ENCODE data around the gene TMEM187.

The TMEM187 gene

DNA sequence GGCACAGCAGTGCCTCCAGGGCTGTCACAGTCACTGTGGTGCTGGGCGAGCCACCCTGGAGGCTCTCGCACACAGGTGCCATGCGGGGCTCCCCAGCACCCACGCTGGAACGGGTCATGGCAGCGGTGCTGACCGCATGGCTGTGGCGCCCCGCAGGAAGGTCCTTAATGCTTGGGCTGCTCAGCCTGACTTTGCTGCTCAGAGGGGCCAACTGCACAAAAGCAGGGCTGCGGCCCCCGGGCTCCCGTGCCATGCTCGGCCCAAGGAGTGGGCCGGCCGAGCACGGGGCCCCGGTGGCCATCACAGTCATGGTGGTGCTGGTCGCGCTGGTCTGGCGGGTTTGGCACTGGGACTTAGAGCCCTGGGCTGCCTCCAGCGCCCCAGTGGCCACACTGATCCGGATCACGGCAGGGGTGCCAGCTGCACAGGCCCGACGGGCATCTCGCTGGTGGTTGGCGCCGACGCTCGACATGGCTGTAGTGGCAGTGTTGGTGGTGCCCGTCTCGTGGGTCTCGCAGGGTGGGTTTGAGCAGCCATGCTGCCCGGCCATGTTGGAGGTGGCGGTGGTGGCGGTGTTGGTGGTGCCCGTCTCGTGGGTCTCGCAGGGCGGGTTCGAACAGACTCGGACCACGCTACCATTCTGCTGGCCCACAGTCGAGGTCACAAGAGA is 17.9 kb upstream of the TMEM187 start:
- Mint-ChIP-seq H3K36me3 (peaks cover 36% of the 10 kb centered on the region), H3K4me1 (peaks cover 25% of the 10 kb centered on the region), H3K27ac (peak overlapping the region; percentile 68), H3K9me3 (no peaks in the 10 kb centered on the region), H3K27me3 (no peaks in the 10 kb centered on the region), H3K4me3 (no peak overlapping the region)
- CTCF ChIA-PET: no interaction called here
- no peak for DNase-seq

DNA sequence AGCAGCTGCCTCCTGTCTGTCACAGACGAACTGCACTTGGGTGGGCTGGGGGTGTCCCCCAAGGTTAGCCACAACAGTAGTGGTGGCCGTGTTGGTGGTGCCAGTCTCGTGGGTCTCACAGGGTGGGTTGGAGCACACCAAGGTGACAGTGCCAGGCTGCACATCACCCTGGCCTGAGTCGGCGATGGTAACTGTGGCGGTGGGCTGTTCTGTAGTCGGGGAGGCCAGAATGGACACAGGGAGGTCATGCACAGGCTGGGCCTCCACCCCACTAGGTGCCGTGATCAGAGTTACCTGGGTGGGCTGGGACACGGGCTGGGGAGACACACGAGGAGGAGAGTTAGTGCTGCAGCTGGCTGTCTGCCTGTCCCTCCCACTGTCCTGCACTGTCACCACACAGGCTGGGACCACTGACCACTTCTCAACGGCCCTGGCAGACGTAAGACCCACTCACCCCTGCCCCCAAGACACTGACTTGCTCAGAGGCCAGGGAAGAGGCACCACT is 17.3 kb upstream of the TMEM187 start:
- no peak overlapping the region for H3K4me3 Mint-ChIP-seq
- peak overlapping the region; percentile 71 for H3K27ac Mint-ChIP-seq
- H3K4me1 Mint-ChIP-seq: peaks cover 20% of the 10 kb centered on the region
- CTCF ChIA-PET: no interaction called here
- H3K9me3 Mint-ChIP-seq: no peaks in the 10 kb centered on the region
- peaks cover 33% of the 10 kb centered on the region for H3K36me3 Mint-ChIP-seq
- no peaks in the 10 kb centered on the region for H3K27me3 Mint-ChIP-seq
- no peak for DNase-seq

DNA sequence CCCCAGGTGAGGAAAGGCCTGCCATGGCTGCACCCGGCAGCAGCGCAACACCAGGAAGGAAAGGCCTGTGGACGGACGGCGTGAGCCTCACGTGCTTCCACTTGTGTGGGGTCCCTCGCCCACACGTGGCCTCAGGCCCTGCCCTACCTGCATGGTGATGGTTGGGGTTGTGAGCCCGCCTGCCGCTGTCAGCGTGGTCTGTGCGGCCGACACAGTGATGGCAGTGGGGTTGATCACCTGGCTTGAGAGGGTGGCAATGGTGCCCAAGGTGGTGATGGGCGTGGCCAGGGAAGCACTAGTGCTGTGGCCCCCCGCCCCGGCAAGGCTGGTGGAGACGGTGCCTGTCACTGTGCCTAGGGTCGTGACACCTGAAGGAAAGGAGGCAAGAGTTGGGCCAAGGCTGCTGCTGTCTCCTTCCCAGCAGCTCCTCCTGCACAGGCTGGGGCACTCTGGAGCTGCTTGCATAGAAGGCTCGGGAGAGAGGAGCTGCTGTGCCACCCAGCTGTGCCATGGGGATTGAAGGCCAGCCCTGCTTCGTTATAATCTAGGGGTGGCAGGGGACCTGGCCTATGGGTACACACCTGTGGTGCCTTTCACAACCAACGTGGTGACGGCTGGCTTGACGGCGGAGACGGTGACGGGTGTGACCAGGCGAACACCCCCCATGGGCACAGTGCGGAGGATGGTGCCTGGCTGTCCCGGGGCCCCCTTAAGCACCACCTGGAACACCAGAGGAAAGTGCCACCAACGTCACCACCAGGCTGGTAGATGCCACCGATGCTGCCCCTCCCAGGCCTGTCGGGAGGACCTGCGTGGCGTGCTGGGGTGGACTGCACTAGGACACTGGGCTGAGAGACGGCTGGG is 16.3 kb upstream of the TMEM187 start:
- Mint-ChIP-seq H3K27ac (peak overlapping the region; percentile 71), H3K4me1 (peaks cover 12% of the 10 kb centered on the region), H3K27me3 (no peaks in the 10 kb centered on the region), H3K9me3 (no peaks in the 10 kb centered on the region), H3K36me3 (peaks cover 26% of the 10 kb centered on the region), H3K4me3 (no peak overlapping the region)
- DNase-seq: no peak
- CTCF ChIA-PET: no interaction called here

DNA sequence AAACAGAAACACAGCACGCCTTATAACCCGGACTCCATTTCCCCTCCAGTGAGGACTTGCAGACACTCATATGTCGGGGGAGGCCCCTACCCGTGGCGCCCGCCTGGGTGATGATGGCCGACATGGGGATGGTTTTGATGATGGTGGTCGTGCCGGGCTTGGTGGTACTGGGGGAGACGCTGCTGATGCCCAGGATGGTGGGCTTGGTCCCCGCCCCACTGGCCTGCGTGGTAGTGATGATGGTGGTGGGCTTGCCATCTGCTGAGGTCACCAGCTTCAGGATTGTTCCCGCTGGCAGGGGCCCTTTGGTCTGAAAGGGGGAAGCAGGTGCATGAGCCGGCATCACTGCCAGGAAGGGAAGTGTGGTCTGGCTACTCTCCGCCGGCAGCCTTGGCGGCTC is 15.3 kb upstream of the TMEM187 start:
- H3K36me3 Mint-ChIP-seq: peaks cover 23% of the 10 kb centered on the region
- peaks cover 10% of the 10 kb centered on the region for H3K4me1 Mint-ChIP-seq

DNA sequence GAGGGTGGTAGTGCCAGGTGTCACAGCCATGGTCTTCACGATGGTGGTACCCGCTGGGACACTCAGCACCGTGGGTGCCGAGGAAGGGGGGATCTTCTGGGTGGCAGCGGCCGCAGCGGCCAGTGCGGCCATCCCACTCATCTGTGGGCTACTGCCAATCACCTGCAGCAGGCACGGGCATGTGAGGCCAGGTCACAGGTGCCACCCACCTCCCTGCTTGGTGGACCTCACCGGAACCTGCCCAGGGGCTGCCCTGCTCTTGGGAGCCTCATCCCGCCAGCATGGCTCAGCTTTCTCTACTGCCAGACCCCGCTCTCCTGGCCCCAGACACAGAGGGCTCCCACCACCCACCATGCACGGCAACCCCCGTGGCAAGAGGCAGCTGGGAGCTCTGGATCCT is 13.9 kb upstream of the TMEM187 start:
- peaks cover 3% of the 10 kb centered on the region for H3K4me1 Mint-ChIP-seq
- H3K4me3 Mint-ChIP-seq: no peak overlapping the region
- peaks cover 18% of the 10 kb centered on the region for H3K36me3 Mint-ChIP-seq
- CTCF ChIA-PET: no interaction called here
- no peaks in the 10 kb centered on the region for H3K9me3 Mint-ChIP-seq
- no peaks in the 10 kb centered on the region for H3K27me3 Mint-ChIP-seq
- DNase-seq: no peak
- H3K27ac Mint-ChIP-seq: no peak overlapping the region

More for the DNA sequence above, 15.3 kb upstream of the TMEM187 start:
- no peak overlapping the region for H3K27ac Mint-ChIP-seq
- no peak for DNase-seq
- H3K4me3 Mint-ChIP-seq: no peak overlapping the region
- no peaks in the 10 kb centered on the region for H3K9me3 Mint-ChIP-seq
- no peaks in the 10 kb centered on the region for H3K27me3 Mint-ChIP-seq
- CTCF ChIA-PET: interaction anchor here (1.1 kb wide), 1 partner anchor 10 kb away, joined by 3 read pairs; no protein-coding TSS in a partner anchor

DNA sequence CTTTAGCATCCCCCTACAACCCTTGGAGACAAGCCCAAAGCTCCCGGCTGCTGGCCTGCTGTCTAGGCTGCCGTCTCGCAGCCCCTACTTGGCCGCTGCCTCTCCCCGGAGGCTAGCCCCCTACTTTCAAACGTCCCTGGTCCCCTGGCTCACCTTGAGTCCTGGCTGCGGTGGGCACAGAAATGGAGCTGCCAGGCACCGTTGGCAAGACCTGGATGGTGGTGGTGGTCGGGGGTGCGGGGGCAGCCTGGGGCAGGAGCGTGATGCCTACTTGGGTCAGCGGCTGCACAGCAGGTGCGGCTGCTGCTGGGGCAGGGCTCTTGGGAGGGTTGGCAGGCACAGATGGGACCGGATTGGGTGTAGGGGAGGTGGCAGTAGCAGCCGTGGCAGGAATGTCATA is 12.9 kb upstream of the TMEM187 start:
- no peak overlapping the region for H3K27ac Mint-ChIP-seq
- no peaks in the 10 kb centered on the region for H3K9me3 Mint-ChIP-seq
- no peaks in the 10 kb centered on the region for H3K4me1 Mint-ChIP-seq
- H3K4me3 Mint-ChIP-seq: no peak overlapping the region
- no peaks in the 10 kb centered on the region for H3K27me3 Mint-ChIP-seq
- H3K36me3 Mint-ChIP-seq: peaks cover 15% of the 10 kb centered on the region
- CTCF ChIA-PET: interaction anchor here (1.2 to 1.3 kb wide), 2 partner anchors 14 to 53 kb away, joined by 3 read pairs; no protein-coding TSS in a partner anchor
- DNase-seq: no peak

DNA sequence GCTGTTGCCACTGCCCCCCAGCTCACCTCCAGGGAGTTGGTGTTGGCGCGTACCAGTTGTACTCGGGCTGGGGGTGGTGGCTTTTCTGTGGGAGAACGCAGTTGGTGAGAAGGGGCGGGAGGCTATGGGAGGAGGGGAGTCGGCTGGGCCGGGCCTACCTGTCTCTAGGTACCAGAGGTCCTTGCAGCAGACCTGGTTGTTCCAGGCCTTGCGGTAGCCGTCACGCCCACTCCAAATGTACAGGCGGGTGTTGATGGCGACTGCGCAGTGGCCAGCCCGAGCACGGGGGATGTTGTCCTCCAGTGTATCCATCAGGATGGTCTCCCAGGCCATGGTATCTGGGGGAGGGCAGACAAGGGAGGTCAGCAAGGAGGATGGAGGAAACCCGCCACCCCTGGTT is 12.5 kb upstream of the TMEM187 start:
- no peak overlapping the region for H3K4me3 Mint-ChIP-seq
- no peaks in the 10 kb centered on the region for H3K27me3 Mint-ChIP-seq
- no peaks in the 10 kb centered on the region for H3K9me3 Mint-ChIP-seq
- H3K4me1 Mint-ChIP-seq: peaks cover under 1% of the 10 kb centered on the region
- peaks cover 14% of the 10 kb centered on the region for H3K36me3 Mint-ChIP-seq
- no peak overlapping the region for H3K27ac Mint-ChIP-seq
- no peak for DNase-seq
- CTCF ChIA-PET: interaction anchor here (1.2 to 1.3 kb wide), 2 partner anchors 14 to 53 kb away, joined by 3 read pairs; no protein-coding TSS in a partner anchor

DNA sequence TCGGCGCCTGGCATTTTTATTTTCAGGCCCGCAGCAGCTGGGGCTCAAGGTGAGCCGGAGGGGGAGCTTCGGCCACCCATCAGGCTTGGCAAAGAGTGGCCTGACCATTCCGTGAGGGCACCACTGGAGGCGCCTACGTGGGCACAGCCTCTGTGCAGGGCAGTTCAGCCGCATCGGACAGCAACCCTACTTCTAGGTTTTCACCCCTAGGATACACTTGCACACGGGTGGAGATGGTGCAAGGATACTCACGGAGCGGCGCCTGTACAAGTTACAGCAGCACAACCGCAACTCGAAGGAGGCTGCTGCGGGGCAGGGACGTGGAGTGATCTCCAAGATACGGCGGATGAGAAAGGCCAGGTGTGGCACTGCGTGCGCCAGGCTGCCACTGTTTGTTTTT is 11.8 kb upstream of the TMEM187 start:
- Mint-ChIP-seq H3K4me3 (no peak overlapping the region), H3K9me3 (no peaks in the 10 kb centered on the region), H3K27ac (no peak overlapping the region), H3K4me1 (peaks cover 7% of the 10 kb centered on the region), H3K36me3 (peaks cover 9% of the 10 kb centered on the region), H3K27me3 (no peaks in the 10 kb centered on the region)
- DNase-seq: no peak
- CTCF ChIA-PET: interaction anchor here (1.0 to 1.3 kb wide), 2 partner anchors 9 to 15 kb away, joined by 3 to 4 read pairs; no protein-coding TSS in a partner anchor

DNA sequence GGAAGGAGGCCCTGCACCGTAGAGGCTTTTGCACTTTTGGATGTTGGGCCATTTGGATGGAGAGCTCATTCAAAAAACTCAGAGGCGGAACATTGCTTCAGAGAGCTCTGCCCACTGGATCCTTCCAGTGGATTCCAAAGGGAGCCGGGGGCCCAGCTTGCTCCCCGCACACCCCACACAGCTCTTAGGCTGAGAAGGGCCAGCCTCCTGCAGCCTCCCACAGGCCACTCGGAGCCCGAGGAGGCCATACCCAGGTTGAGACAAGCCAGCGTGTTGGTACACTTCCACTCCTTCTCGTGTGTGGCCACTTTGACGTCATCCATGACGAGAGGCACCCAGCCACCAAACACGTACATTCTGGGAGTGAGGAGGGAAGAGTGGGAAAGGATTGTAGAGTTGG is 11.3 kb upstream of the TMEM187 start:
- Mint-ChIP-seq H3K9me3 (no peaks in the 10 kb centered on the region), H3K27me3 (no peaks in the 10 kb centered on the region), H3K4me1 (peaks cover 12% of the 10 kb centered on the region), H3K27ac (no peak overlapping the region), H3K36me3 (peaks cover 9% of the 10 kb centered on the region), H3K4me3 (no peak overlapping the region)
- DNase-seq: no peak
- CTCF ChIA-PET: interaction anchor here (1.0 kb wide), 1 partner anchor 9 kb away, joined by 4 read pairs; no protein-coding TSS in a partner anchor

DNA sequence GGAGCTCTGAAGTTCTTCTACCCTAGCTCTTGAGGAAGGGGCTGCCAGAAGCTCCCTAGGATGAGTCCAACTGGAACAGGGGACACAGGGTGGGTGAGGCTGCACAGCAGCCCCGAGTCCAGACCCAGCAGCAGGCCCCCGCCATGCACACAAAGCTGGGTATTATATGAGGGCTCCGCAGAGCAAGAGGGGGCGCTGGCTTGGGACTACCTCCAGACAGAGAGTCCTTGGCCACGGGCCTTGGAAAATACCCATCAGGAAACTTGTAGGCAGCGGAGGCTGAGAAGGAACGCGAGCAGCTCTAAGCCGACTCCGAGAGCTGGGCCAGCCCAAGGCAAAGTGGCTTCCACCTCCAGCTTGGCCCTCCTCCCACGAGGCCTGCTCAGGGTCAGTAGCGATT is 9.0 kb upstream of the TMEM187 start:
- H3K27me3 Mint-ChIP-seq: no peaks in the 10 kb centered on the region
- peaks cover 31% of the 10 kb centered on the region for H3K4me1 Mint-ChIP-seq
- no peak overlapping the region for H3K4me3 Mint-ChIP-seq
- DNase-seq: no peak
- H3K27ac Mint-ChIP-seq: no peak overlapping the region
- CTCF ChIA-PET: no interaction called here
- H3K9me3 Mint-ChIP-seq: no peaks in the 10 kb centered on the region
- peaks cover 16% of the 10 kb centered on the region for H3K36me3 Mint-ChIP-seq

DNA sequence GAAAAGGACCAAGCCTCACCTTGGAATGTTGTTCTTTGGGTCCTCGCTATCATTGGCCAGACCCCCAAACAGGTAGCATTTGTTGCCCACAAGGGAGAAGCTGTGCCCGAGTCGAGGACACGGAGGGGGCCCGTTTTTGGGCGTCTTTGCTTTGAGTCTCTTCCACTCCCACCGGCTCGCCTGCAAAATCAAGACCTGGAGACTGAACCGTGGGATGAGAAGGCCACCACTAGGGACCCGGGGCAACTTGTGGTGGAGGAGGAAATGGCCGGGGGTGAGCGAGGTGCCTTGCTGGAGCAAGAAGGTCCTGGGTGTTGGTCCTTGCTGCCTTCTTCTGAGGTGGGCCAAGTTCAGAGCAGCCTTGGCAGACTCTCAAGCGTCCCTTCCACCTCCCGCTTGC is 8.4 kb upstream of the TMEM187 start:
- Mint-ChIP-seq H3K4me3 (no peak overlapping the region), H3K27me3 (no peaks in the 10 kb centered on the region), H3K4me1 (peaks cover 31% of the 10 kb centered on the region), H3K27ac (peak overlapping the region; percentile 58), H3K9me3 (no peaks in the 10 kb centered on the region), H3K36me3 (peaks cover 15% of the 10 kb centered on the region)
- no peak for DNase-seq
- CTCF ChIA-PET: no interaction called here

DNA sequence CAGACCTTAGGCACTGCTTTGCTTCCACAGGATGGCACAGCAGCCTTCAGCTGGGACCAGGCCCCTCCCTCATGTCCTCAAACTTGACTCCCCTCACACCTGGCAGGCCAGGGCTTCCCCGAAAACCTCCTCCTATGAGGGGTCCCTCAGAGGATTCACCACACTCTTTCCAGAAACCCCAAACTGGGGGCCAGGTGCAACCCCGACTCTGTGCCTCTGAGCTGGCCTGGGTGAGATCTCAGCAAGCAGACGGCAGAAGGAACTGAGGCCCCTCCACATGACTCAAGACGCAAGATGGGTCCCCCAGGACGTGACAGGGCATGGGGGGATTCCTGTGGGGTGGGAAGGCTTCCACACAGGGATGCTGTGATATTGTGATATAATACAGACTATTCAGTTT is 7.1 kb upstream of the TMEM187 start:
- Mint-ChIP-seq H3K4me1 (peaks cover 31% of the 10 kb centered on the region), H3K9me3 (no peaks in the 10 kb centered on the region), H3K36me3 (peaks cover 21% of the 10 kb centered on the region), H3K27ac (peak overlapping the region; percentile 28), H3K27me3 (no peaks in the 10 kb centered on the region), H3K4me3 (no peak overlapping the region)
- DNase-seq: no peak
- CTCF ChIA-PET: no interaction called here

DNA sequence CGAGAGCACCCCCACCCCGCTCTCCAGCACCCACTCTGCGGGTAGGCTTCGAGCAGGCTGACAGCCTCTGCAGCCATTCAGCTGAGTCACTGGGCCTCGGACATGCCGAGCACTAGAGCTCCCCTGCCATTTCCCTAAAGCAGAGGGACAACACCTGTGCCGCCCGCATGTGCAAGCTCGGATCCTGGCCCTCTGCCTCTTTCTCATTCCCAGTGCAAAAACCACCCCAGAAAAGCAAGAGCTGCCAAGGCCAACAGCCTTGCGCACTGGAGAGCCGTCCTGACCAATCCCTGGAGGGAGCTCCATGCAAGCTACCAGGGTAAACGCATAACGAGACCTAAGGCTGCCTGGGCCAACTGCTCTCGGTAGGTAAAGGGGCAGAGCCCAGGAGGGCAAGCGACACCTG is 6.3 kb upstream of the TMEM187 start:
- Mint-ChIP-seq H3K9me3 (no peaks in the 10 kb centered on the region), H3K27me3 (no peaks in the 10 kb centered on the region), H3K4me1 (peaks cover 31% of the 10 kb centered on the region), H3K36me3 (peaks cover 21% of the 10 kb centered on the region), H3K27ac (peak overlapping the region; percentile 100), H3K4me3 (peak overlapping the region; percentile 45)
- CTCF ChIA-PET: interaction anchor here (0.7 to 4.0 kb wide), 3 partner anchors 14 to 21 kb away, joined by 3 to 26 read pairs (median 3); no protein-coding TSS in a partner anchor
- DNase-seq: no peak

DNA sequence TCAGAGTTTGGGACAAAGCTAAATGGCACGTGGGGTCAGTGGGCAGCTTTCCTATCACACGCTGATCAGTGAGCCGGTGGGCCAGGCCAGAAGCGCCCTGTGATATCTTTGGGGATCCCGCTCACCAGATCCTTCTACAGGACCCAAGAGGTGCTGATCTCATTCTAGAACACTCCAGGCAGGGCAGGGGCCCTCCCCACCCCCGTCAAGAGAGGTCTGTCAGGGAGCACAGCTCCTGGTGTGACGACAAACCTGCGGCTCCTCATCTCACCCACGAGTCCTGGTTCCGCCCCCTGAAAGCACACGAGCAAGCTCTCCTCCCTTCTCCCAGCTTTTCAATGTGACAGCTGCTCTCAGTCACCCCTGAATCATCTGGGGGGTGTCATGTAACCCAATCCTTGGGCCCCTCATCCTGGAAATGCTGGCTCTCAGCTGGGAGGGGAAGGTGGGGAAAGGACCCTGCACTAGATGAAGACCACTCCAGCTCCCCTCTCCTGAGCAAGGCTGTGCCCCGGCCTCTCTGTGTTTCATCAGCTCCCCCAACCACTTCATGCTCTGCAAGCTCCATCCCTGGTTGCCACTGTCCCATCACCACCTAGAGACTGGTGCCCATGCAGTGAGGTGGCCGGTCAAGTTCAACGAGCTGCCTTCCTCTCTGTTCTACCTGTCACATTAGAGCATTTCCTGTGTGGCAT is 5.6 kb upstream of the TMEM187 start:
- Mint-ChIP-seq H3K36me3 (peaks cover 23% of the 10 kb centered on the region), H3K4me1 (peaks cover 31% of the 10 kb centered on the region), H3K27me3 (no peaks in the 10 kb centered on the region), H3K27ac (peak overlapping the region; percentile 100), H3K9me3 (no peaks in the 10 kb centered on the region), H3K4me3 (peak overlapping the region; percentile 100)
- peak; percentile 43 for DNase-seq
- CTCF ChIA-PET: interaction anchor here (0.7 to 4.0 kb wide), 3 partner anchors 14 to 21 kb away, joined by 3 to 26 read pairs (median 3); no protein-coding TSS in a partner anchor

Measured in activated naive CD4-positive, alpha-beta T cell treated with anti-CD3 and anti-CD28 coated beads, Interleukin-2, amount 10 ng/mL, durations not matched to agents 7 days and 5 days (primary cell).